ENCODE results near the gene TNFRSF14. TPM values are rescaled to one million over a fixed set of nuclear protein-coding genes. Genes with fewer than 3 reads are reported as not detected.

Gene TNFRSF14
- total and polyA plus RNA-seq, 2 experiments from 2014 or later = not detected

- no peak overlapping the region for H3K4me2 ChIP-seq
- H3K4me3 Mint-ChIP-seq = no peak overlapping the region
- no peak for TF ChIP-seq EZH2 (IDR thresholded peaks at IDR 0.05; ENCODE audit: low read depth, unreplicated experiment)
- no peak for TF ChIP-seq EZH2phosphoT487 (IDR thresholded peaks at IDR 0.05; ENCODE audit: unreplicated experiment)
These were observed 13.8 kb upstream of the TNFRSF14 start for GRCh38 chr1:2542246-2542915.

GRCh38 chr1:2543543-2544092 is 12.6 kb upstream of the TNFRSF14 start:
- H3K27me3 Mint-ChIP-seq (ENCODE audit: insufficient read depth, low read depth, poor library complexity) = peaks cover 23% of the 10 kb centered on the region
- no peak overlapping the region for H3K4me3 Mint-ChIP-seq
- H4K20me1 ChIP-seq (replicated peaks; ENCODE audit: insufficient read depth) = no peaks in the 10 kb centered on the region
- no peaks in the 10 kb centered on the region for H3K9me3 Mint-ChIP-seq
- H3K4me1 Mint-ChIP-seq = peaks cover 5% of the 10 kb centered on the region; the same call in 1 of the 3 replicates
- H3K4me3 ChIP-seq = peak overlapping the region; percentile 34; the same call in 1 of the 2 replicates
- peak overlapping the region; percentile 78 for H2AFZ ChIP-seq
- H3F3A ChIP-seq (replicated peaks; ENCODE audit: low read depth) = peaks cover 7% of the 10 kb centered on the region; the same call in 1 of the 2 replicates
- no peaks in the 10 kb centered on the region for H3K36me3 Mint-ChIP-seq (ENCODE audit: low read depth)
- H3K4me2 ChIP-seq = peak overlapping the region; percentile 65; the same call in 1 of the 2 replicates
- H3K27ac ChIP-seq (ENCODE audit: low read depth) = no peak overlapping the region
- H3K36me3 ChIP-seq (ENCODE audit: insufficient read depth) = no peaks in the 10 kb centered on the region
- H3K27me3 ChIP-seq (ENCODE audit: insufficient read depth) = peaks cover 12% of the 10 kb centered on the region; the same call in 1 of the 2 replicates
- H3K27ac Mint-ChIP-seq = no peak overlapping the region
- H3K9me2 ChIP-seq (ENCODE audit: insufficient read depth) = no peaks in the 10 kb centered on the region
- TF ChIP-seq CTCF (conservative IDR thresholded peaks at IDR 0.05; ENCODE audit: low read depth in 2 of 2) (no peak), POLR2AphosphoS5 (IDR thresholded peaks at IDR 0.05; ENCODE audit: low read depth) (no peak), ZNF331 (CRISPR knock-in tag; IDR thresholded peaks at IDR 0.05; ENCODE audit: low read depth) (no peak), STAT1 (IDR thresholded peaks at IDR 0.05; ENCODE audit: unreplicated experiment) (no peak)
- peaks cover 16% of the 10 kb centered on the region; the same call in 1 of the 2 replicates for H3K4me1 ChIP-seq (ENCODE audit: insufficient read depth)
- peak; percentile 52 for DNase-seq (ENCODE audit: low spot score)
- ATAC-seq = peak; percentile 0; the same call in 2 of the 3 replicates
- no peaks in the 10 kb centered on the region for H3K79me2 ChIP-seq (replicated peaks; ENCODE audit: insufficient read depth)

More at GRCh38 chr1:2542246-2542915, 13.8 kb upstream of the TNFRSF14 start:
- Mint-ChIP-seq H3K27ac (no peak overlapping the region), H3K9me3 (no peaks in the 10 kb centered on the region), H3K36me3 (ENCODE audit: low read depth) (no peaks in the 10 kb centered on the region), H3K4me1 (peaks cover 4% of the 10 kb centered on the region; the same call in 1 of the 3 replicates), H3K27me3 (ENCODE audit: insufficient read depth, low read depth, poor library complexity) (peaks cover 26% of the 10 kb centered on the region)
- DNase-seq (ENCODE audit: low spot score) (no peak), ATAC-seq (no peak)
- H3K79me2 ChIP-seq (replicated peaks; ENCODE audit: insufficient read depth) = no peaks in the 10 kb centered on the region
- no peak overlapping the region for H3K27ac ChIP-seq (ENCODE audit: low read depth)
- peaks cover 10% of the 10 kb centered on the region; the same call in 1 of the 2 replicates for H3K4me1 ChIP-seq (ENCODE audit: insufficient read depth)
- H4K20me1 ChIP-seq (replicated peaks; ENCODE audit: insufficient read depth) = no peaks in the 10 kb centered on the region
- H3K9me2 ChIP-seq (ENCODE audit: insufficient read depth) = no peaks in the 10 kb centered on the region
- no peak overlapping the region for H3K4me3 ChIP-seq
- H2AFZ ChIP-seq = no peak overlapping the region
- peaks cover 12% of the 10 kb centered on the region; the same call in 1 of the 2 replicates for H3K27me3 ChIP-seq (ENCODE audit: insufficient read depth)
- H3K36me3 ChIP-seq (ENCODE audit: insufficient read depth) = no peaks in the 10 kb centered on the region
- 0 out of 2 replicates have a peak, but pooled peaks cover 3% of the 10 kb centered on the region for H3F3A ChIP-seq (replicated peaks; ENCODE audit: low read depth)
